GM18868 (cell line): ENCODE measurements around the gene TNIP2.
"Not testable (repeated sequence)": the region's sequence is repeated elsewhere in the genome, so short reads cannot be mapped to it uniquely, and the experiment has no call there.

Experiments used
- ATAC-seq: cut with Tn5 transposase; IDR thresholded peaks from one replicate; pipeline ENCODE4 v1.9.1; 2021; ENCODE audit warnings: mild to moderate bottlenecking, moderate library complexity; ENCODE audit not compliant: unreplicated experiment

TNIP2 gene

GRCh38 chr4:2745981-2746806, 9.9 kb downstream of the TNIP2 start:
- ATAC-seq = peak; percentile 88

- no peak for ATAC-seq
These were observed 10.6 kb downstream of the TNIP2 start for GRCh38 chr4:2745516-2745915.

- no peak for ATAC-seq
These were observed 11.4 kb downstream of the TNIP2 start for GRCh38 chr4:2744576-2745270.

- no peak for ATAC-seq
These were observed 12.4 kb downstream of the TNIP2 start for GRCh38 chr4:2743518-2744445.

- no peak for ATAC-seq
These were observed 13.2 kb downstream of the TNIP2 start for GRCh38 chr4:2742823-2743517.

GRCh38 chr4:2742081-2742822, 13.9 kb downstream of the TNIP2 start:
- ATAC-seq = no peak

GRCh38 chr4:2741626-2742025, 14.5 kb downstream of the TNIP2 start:
- no peak for ATAC-seq

GRCh38 chr4:2738296-2738695, 17.8 kb downstream of the TNIP2 start:
- not testable (repeated sequence) for ATAC-seq

- no peak for ATAC-seq
These were observed 20.3 kb downstream of the TNIP2 start for GRCh38 chr4:2735869-2736268.

GRCh38 chr4:2734612-2735011, 21.5 kb downstream of the TNIP2 start:
- ATAC-seq = peak; percentile 64

GRCh38 chr4:2733844-2734574, 22.1 kb downstream of the TNIP2 start:
- ATAC-seq = no peak

- no peak for ATAC-seq
These were observed 22.9 kb downstream of the TNIP2 start for GRCh38 chr4:2733001-2733843.

GRCh38 chr4:2732526-2732925, 23.6 kb downstream of the TNIP2 start:
- ATAC-seq = no peak

GRCh38 chr4:2731907-2732317, 24.2 kb downstream of the TNIP2 start:
- no peak for ATAC-seq

GRCh38 chr4:2729533-2729875, 26.6 kb downstream of the TNIP2 start:
- ATAC-seq = no peak

- ATAC-seq = no peak
These were observed 27.2 kb downstream of the TNIP2 start for GRCh38 chr4:2728806-2729532.

- no peak for ATAC-seq
These were observed 27.9 kb downstream of the TNIP2 start for GRCh38 chr4:2728221-2728620.

- not testable (repeated sequence) for ATAC-seq
These were observed 29.3 kb downstream of the TNIP2 start for GRCh38 chr4:2726881-2727280.
